ENCODE measurements around the gene CDA. TPM values are rescaled to one million over a fixed set of nuclear protein-coding genes. Genes with fewer than 3 reads are reported as not detected.

The CDA gene
- polyA plus RNA-seq, 4 donors: 0.58 to 53.0 (median 4.4) TPM

- FAIRE-seq (no peak), DNase-seq (no peak)
- Histone ChIP-seq H3K4me3 (ENCODE audit: low read depth in 1 of 3, low read length in 3 of 3) (no peak overlapping the region), H3K27ac (ENCODE audit: low read depth in 1 of 3, low read length in 2 of 3) (no peak overlapping the region), H3K4me1 (ENCODE audit: control insufficient read depth in 3 of 3, insufficient read depth in 2 of 3, low read depth in 1 of 3, low read length in 2 of 3) (no peaks in the 10 kb centered on the region), H3K27me3 (ENCODE audit: control insufficient read depth in 3 of 3, insufficient read depth in 3 of 3, low read length in 3 of 3) (peaks cover 0 to 12% (median 0%) of the 10 kb centered on the region in 3 donors), H3K9me3 (ENCODE audit: control insufficient read depth in 2 of 2, insufficient read depth in 1 of 2, low read depth in 1 of 2, low read length in 1 of 2) (no peaks in the 10 kb centered on the region), H3K36me3 (ENCODE audit: control insufficient read depth in 3 of 3, insufficient read depth in 2 of 3, low read depth in 1 of 3, low read length in 3 of 3) (no peaks in the 10 kb centered on the region)
- 59 to 70% (median 67%) methylated on average over 1 of the region's 1 CpG for WGBS, 3 donors
These were observed 37.6 kb downstream of the CDA start for GRCh38 chr1:20626524-20626923.

- Histone ChIP-seq H3K27me3 (ENCODE audit: control insufficient read depth in 3 of 3, insufficient read depth in 3 of 3, low read length in 3 of 3) (peaks cover 0 to 2% (median 0%) of the 10 kb centered on the region in 3 donors), H3K27ac (ENCODE audit: low read depth in 1 of 3, low read length in 2 of 3) (no peak overlapping the region), H3K36me3 (ENCODE audit: control insufficient read depth in 3 of 3, insufficient read depth in 2 of 3, low read depth in 1 of 3, low read length in 3 of 3) (no peaks in the 10 kb centered on the region), H3K4me3 (ENCODE audit: low read depth in 1 of 3, low read length in 3 of 3) (no peak overlapping the region), H3K4me1 (ENCODE audit: control insufficient read depth in 3 of 3, insufficient read depth in 2 of 3, low read depth in 1 of 3, low read length in 2 of 3) (peaks cover 3 to 11% (median 5%) of the 10 kb centered on the region in 3 donors), H3K9me3 (ENCODE audit: control insufficient read depth in 2 of 2, insufficient read depth in 1 of 2, low read depth in 1 of 2, low read length in 1 of 2) (no peaks in the 10 kb centered on the region)
- WGBS, 3 donors: 25 to 37% (median 32%) methylated on average over 4 of the region's 4 CpGs
- DNase-seq: no peak
- FAIRE-seq: no peak
These were observed 41.8 kb downstream of the CDA start for GRCh38 chr1:20630729-20631128.

GRCh38 chr1:20632386-20632785, 43.5 kb downstream of the CDA start:
- FAIRE-seq (no peak), DNase-seq (no peak)
- Histone ChIP-seq H3K27ac (ENCODE audit: low read depth in 1 of 3, low read length in 2 of 3) (no peak overlapping the region), H3K9me3 (ENCODE audit: control insufficient read depth in 2 of 2, insufficient read depth in 1 of 2, low read depth in 1 of 2, low read length in 1 of 2) (no peaks in the 10 kb centered on the region), H3K4me1 (ENCODE audit: control insufficient read depth in 3 of 3, insufficient read depth in 2 of 3, low read depth in 1 of 3, low read length in 2 of 3) (peaks cover 3 to 11% (median 5%) of the 10 kb centered on the region in 3 donors), H3K27me3 (ENCODE audit: control insufficient read depth in 3 of 3, insufficient read depth in 3 of 3, low read length in 3 of 3) (peaks cover 0 to 2% (median 0%) of the 10 kb centered on the region in 3 donors), H3K4me3 (ENCODE audit: low read depth in 1 of 3, low read length in 3 of 3) (no peak overlapping the region), H3K36me3 (ENCODE audit: control insufficient read depth in 3 of 3, insufficient read depth in 2 of 3, low read depth in 1 of 3, low read length in 3 of 3) (peaks cover 0 to 10% (median 0%) of the 10 kb centered on the region in 3 donors)
- 68 to 81% (median 80%) methylated on average over 3 of the region's 3 CpGs for WGBS, 3 donors

GRCh38 chr1:20633190-20634064, 44.5 kb downstream of the CDA start, which contains the start of gene PINK1:
PINK1 (plus strand) TSS chr1:20633458; CDS start chr1:20633549, 91 bp downstream.
- FAIRE-seq: no peak

GRCh38 chr1:20634065-20634593, 45.2 kb downstream of the CDA start:
- FAIRE-seq: no peak
- peak in 1 of 2 donors; percentile 16 for DNase-seq
- 0 to 2% (median 1%) methylated on average over 11 of the region's 11 CpGs for WGBS, 3 donors
- Histone ChIP-seq H3K27me3 (ENCODE audit: control insufficient read depth in 3 of 3, insufficient read depth in 3 of 3, low read length in 3 of 3) (peaks cover 0 to 2% (median 0%) of the 10 kb centered on the region in 3 donors), H3K4me1 (ENCODE audit: control insufficient read depth in 3 of 3, insufficient read depth in 2 of 3, low read depth in 1 of 3, low read length in 2 of 3) (peaks cover 3 to 11% (median 5%) of the 10 kb centered on the region in 3 donors), H3K36me3 (ENCODE audit: control insufficient read depth in 3 of 3, insufficient read depth in 2 of 3, low read depth in 1 of 3, low read length in 3 of 3) (peaks cover 0 to 25% (median 6%) of the 10 kb centered on the region in 3 donors), H3K4me3 (ENCODE audit: low read depth in 1 of 3, low read length in 3 of 3) (peak overlapping the region; percentile 40 to 96 (median 75)), H3K9me3 (ENCODE audit: control insufficient read depth in 2 of 2, insufficient read depth in 1 of 2, low read depth in 1 of 2, low read length in 1 of 2) (no peaks in the 10 kb centered on the region), H3K27ac (ENCODE audit: low read depth in 1 of 3, low read length in 2 of 3) (peak overlapping the region in 2 of 3 donors; percentile 25 to 76)

More at GRCh38 chr1:20633190-20634064, 44.5 kb downstream of the CDA start, which contains the start of gene PINK1:
- peaks cover 0 to 2% (median 0%) of the 10 kb centered on the region in 3 donors for H3K27me3 ChIP-seq (ENCODE audit: control insufficient read depth in 3 of 3, insufficient read depth in 3 of 3, low read length in 3 of 3)
- H3K36me3 ChIP-seq (ENCODE audit: control insufficient read depth in 3 of 3, insufficient read depth in 2 of 3, low read depth in 1 of 3, low read length in 3 of 3): peaks cover 0 to 19% (median under 1%) of the 10 kb centered on the region in 3 donors
- H3K27ac ChIP-seq (ENCODE audit: low read depth in 1 of 3, low read length in 2 of 3): peak within 1 kb of the TSS; percentile 76 to 95 (median 87)
- H3K4me3 ChIP-seq (ENCODE audit: low read depth in 1 of 3, low read length in 3 of 3): peak within 1 kb of the TSS; percentile 68 to 96 (median 75)
- peak; percentile 88 to 96 for DNase-seq
- peaks cover 3 to 11% (median 5%) of the 10 kb centered on the region in 3 donors for H3K4me1 ChIP-seq (ENCODE audit: control insufficient read depth in 3 of 3, insufficient read depth in 2 of 3, low read depth in 1 of 3, low read length in 2 of 3)
- WGBS, 3 donors: 0 to 1% (median 1%) methylated on average over 46 to 93 of the region's 93 CpGs
- H3K9me3 ChIP-seq (ENCODE audit: control insufficient read depth in 2 of 2, insufficient read depth in 1 of 2, low read depth in 1 of 2, low read length in 1 of 2): no peaks in the 10 kb centered on the region

GRCh38 chr1:20634594-20635084, 45.7 kb downstream of the CDA start:
- H3K27me3 ChIP-seq (ENCODE audit: control insufficient read depth in 3 of 3, insufficient read depth in 3 of 3, low read length in 3 of 3): peaks cover 0 to 2% (median 0%) of the 10 kb centered on the region in 3 donors
- peaks cover 0 to 29% (median 6%) of the 10 kb centered on the region in 3 donors for H3K36me3 ChIP-seq (ENCODE audit: control insufficient read depth in 3 of 3, insufficient read depth in 2 of 3, low read depth in 1 of 3, low read length in 3 of 3)
- FAIRE-seq (no peak), DNase-seq (peak; percentile 44 to 50)
- H3K9me3 ChIP-seq (ENCODE audit: control insufficient read depth in 2 of 2, insufficient read depth in 1 of 2, low read depth in 1 of 2, low read length in 1 of 2): no peaks in the 10 kb centered on the region
- WGBS, 3 donors: 7 to 8% (median 8%) methylated on average over 4 of the region's 4 CpGs
- peaks cover 3 to 11% (median 5%) of the 10 kb centered on the region in 3 donors for H3K4me1 ChIP-seq (ENCODE audit: control insufficient read depth in 3 of 3, insufficient read depth in 2 of 3, low read depth in 1 of 3, low read length in 2 of 3)
- peak overlapping the region; percentile 40 to 96 (median 75) for H3K4me3 ChIP-seq (ENCODE audit: low read depth in 1 of 3, low read length in 3 of 3)
- H3K27ac ChIP-seq (ENCODE audit: low read depth in 1 of 3, low read length in 2 of 3): no peak overlapping the region

GRCh38 chr1:20636785-20637347, 48.0 kb downstream of the CDA start:
- H3K4me3 ChIP-seq (ENCODE audit: low read depth in 1 of 3, low read length in 3 of 3): no peak overlapping the region
- FAIRE-seq (no peak), DNase-seq (no peak)
- no peak overlapping the region for H3K27ac ChIP-seq (ENCODE audit: low read depth in 1 of 3, low read length in 2 of 3)
- peaks cover 0 to 49% (median 6%) of the 10 kb centered on the region in 3 donors for H3K36me3 ChIP-seq (ENCODE audit: control insufficient read depth in 3 of 3, insufficient read depth in 2 of 3, low read depth in 1 of 3, low read length in 3 of 3)
- 89 to 93% (median 90%) methylated on average over 8 of the region's 8 CpGs for WGBS, 3 donors
- peaks cover 3 to 11% (median 5%) of the 10 kb centered on the region in 3 donors for H3K4me1 ChIP-seq (ENCODE audit: control insufficient read depth in 3 of 3, insufficient read depth in 2 of 3, low read depth in 1 of 3, low read length in 2 of 3)
- H3K9me3 ChIP-seq (ENCODE audit: control insufficient read depth in 2 of 2, insufficient read depth in 1 of 2, low read depth in 1 of 2, low read length in 1 of 2): no peaks in the 10 kb centered on the region
- no peaks in the 10 kb centered on the region for H3K27me3 ChIP-seq (ENCODE audit: control insufficient read depth in 3 of 3, insufficient read depth in 3 of 3, low read length in 3 of 3)

GRCh38 chr1:20640183-20640597, 51.3 kb downstream of the CDA start:
- no peaks in the 10 kb centered on the region for H3K9me3 ChIP-seq (ENCODE audit: control insufficient read depth in 2 of 2, insufficient read depth in 1 of 2, low read depth in 1 of 2, low read length in 1 of 2)
- H3K27me3 ChIP-seq (ENCODE audit: control insufficient read depth in 3 of 3, insufficient read depth in 3 of 3, low read length in 3 of 3): no peaks in the 10 kb centered on the region
- no peak for FAIRE-seq
- H3K36me3 ChIP-seq (ENCODE audit: control insufficient read depth in 3 of 3, insufficient read depth in 2 of 3, low read depth in 1 of 3, low read length in 3 of 3): peaks cover 2 to 69% (median 16%) of the 10 kb centered on the region in 3 donors
- H3K4me3 ChIP-seq (ENCODE audit: low read depth in 1 of 3, low read length in 3 of 3): no peak overlapping the region
- 24 to 29% (median 28%) methylated on average over 6 of the region's 6 CpGs for WGBS, 3 donors
- H3K4me1 ChIP-seq (ENCODE audit: control insufficient read depth in 3 of 3, insufficient read depth in 2 of 3, low read depth in 1 of 3, low read length in 2 of 3): no peaks in the 10 kb centered on the region
- DNase-seq: peak; percentile 54 to 67
- H3K27ac ChIP-seq (ENCODE audit: low read depth in 1 of 3, low read length in 2 of 3): no peak overlapping the region

Measured in small intestine (tissue), 7 donors.